Ishikawa (cell line): Measurements from ENCODE around the gene STXBP5.

ENCODE experiments used
- CEBPB ChIP-seq: IDR thresholded peaks from 2 replicates; pipeline ENCODE4 v1.6.1; 2012
- CREB1 ChIP-seq: IDR thresholded peaks from 2 replicates; pipeline ENCODE4 v1.6.1; 2012; ENCODE audit warnings: low read depth
- EP300 ChIP-seq: IDR thresholded peaks from 2 replicates; pipeline ENCODE4 v1.6.1; 2012; ENCODE audit warnings: borderline replicate concordance
- RAD21 ChIP-seq: IDR thresholded peaks from 2 replicates; pipeline ENCODE4 v1.6.1; 2012; ENCODE audit warnings: low read depth
- TAF1 ChIP-seq: IDR thresholded peaks from 2 replicates; pipeline ENCODE4 v1.6.1; 2012; ENCODE audit warnings: low read depth, mild to moderate bottlenecking
- TCF12 ChIP-seq: IDR thresholded peaks from 2 replicates; pipeline ENCODE4 v1.6.1; 2012; ENCODE audit warnings: low read depth
- YY1 ChIP-seq: IDR thresholded peaks from 2 replicates; pipeline ENCODE4 v1.6.1; 2012; ENCODE audit warnings: low read depth
- ZBTB7A ChIP-seq: IDR thresholded peaks from 2 replicates; pipeline ENCODE4 v1.6.1; 2012; ENCODE audit warnings: low read depth
- TF ChIP-seq, protein P1 (sequence below): IDR thresholded peaks from 2 replicates; pipeline ENCODE4 v1.6.1; 2012
- TF ChIP-seq, protein P2 (sequence below): IDR thresholded peaks from 2 replicates; pipeline ENCODE4 v1.6.1; 2012; ENCODE audit warnings: low read depth, mild to moderate bottlenecking

DNA sequence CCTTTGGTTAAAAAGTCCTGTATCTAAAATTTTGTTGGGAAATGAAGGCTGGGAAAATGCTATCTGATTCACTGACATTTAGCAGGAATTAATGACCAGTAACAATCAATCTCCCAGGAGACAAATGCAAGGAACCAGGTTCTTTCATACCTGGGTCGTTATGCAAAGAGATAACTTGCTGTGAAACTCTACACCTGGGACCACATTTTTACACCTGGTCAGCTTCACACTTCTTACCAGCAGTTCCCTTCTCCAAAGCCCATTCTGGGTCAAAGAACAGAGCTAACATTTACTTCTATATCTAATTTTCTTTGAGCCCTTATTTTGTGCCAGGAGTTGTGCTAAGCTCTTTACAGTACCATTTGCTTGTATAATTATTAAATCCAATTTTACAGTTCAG is 27.4 kb upstream of the STXBP5 start:
- no peak for TF ChIP-seq TCF12
- TF ChIP-seq TAF1 = no peak
- TF ChIP-seq, protein P1, sequence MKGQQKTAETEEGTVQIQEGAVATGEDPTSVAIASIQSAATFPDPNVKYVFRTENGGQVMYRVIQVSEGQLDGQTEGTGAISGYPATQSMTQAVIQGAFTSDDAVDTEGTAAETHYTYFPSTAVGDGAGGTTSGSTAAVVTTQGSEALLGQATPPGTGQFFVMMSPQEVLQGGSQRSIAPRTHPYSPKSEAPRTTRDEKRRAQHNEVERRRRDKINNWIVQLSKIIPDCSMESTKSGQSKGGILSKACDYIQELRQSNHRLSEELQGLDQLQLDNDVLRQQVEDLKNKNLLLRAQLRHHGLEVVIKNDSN = no peak
- no peak for TF ChIP-seq EP300
- TF ChIP-seq, protein P2, sequence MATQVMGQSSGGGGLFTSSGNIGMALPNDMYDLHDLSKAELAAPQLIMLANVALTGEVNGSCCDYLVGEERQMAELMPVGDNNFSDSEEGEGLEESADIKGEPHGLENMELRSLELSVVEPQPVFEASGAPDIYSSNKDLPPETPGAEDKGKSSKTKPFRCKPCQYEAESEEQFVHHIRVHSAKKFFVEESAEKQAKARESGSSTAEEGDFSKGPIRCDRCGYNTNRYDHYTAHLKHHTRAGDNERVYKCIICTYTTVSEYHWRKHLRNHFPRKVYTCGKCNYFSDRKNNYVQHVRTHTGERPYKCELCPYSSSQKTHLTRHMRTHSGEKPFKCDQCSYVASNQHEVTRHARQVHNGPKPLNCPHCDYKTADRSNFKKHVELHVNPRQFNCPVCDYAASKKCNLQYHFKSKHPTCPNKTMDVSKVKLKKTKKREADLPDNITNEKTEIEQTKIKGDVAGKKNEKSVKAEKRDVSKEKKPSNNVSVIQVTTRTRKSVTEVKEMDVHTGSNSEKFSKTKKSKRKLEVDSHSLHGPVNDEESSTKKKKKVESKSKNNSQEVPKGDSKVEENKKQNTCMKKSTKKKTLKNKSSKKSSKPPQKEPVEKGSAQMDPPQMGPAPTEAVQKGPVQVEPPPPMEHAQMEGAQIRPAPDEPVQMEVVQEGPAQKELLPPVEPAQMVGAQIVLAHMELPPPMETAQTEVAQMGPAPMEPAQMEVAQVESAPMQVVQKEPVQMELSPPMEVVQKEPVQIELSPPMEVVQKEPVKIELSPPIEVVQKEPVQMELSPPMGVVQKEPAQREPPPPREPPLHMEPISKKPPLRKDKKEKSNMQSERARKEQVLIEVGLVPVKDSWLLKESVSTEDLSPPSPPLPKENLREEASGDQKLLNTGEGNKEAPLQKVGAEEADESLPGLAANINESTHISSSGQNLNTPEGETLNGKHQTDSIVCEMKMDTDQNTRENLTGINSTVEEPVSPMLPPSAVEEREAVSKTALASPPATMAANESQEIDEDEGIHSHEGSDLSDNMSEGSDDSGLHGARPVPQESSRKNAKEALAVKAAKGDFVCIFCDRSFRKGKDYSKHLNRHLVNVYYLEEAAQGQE = no peak
- TF ChIP-seq CREB1 = no peak
- no peak for TF ChIP-seq YY1
- TF ChIP-seq CEBPB = no peak
- TF ChIP-seq RAD21 = no peak
- no peak for TF ChIP-seq ZBTB7A
